GM12878 (cell line): ENCODE data around the gene SBNO2. TPM values are rescaled to one million over a fixed set of nuclear protein-coding genes. Genes with fewer than 3 reads are reported as not detected.

ENCODE experiments used
- ATAC-seq: fragments of 200-7000 bp; cut with Tn5 transposase; 3 replicates; pipeline ENCODE4 v1.9.1; 2020; ENCODE audit warnings: mild to moderate bottlenecking, moderate library complexity
- BruUV-seq: library from RNA; stranded (reverse); fragments of 400-500 nt; replicated peaks from 2 replicates; lab custom pipeline; 2021; lab: Mats Ljungman, UMichigan
- CTCF ChIA-PET: fragments of 300-600 bp; sonication (Branson Sonifier 250); formaldehyde crosslinking; extraction: SDS; loops from one replicate; lab custom pipeline; 2021; ENCODE audit warnings: inconsistent platforms; lab: Yijun Ruan, JAX
- POLR2A ChIA-PET: fragments of 350-600 bp; formaldehyde crosslinking; extraction: SDS; loops from one replicate; lab custom pipeline; 2021; ENCODE audit warnings: inconsistent platforms; lab: Charles Lee
- RAD21 ChIA-PET: fragments of 300-600 bp; sonication (Branson Sonifier 250); formaldehyde crosslinking; loops from one replicate; lab custom pipeline; 2023; ENCODE audit warnings: antibody characterized with exemption; ENCODE audit not compliant: unreplicated experiment; lab: Charles Lee
- SMC1A ChIA-PET: fragments of 300-600 bp; sonication (Branson Sonifier 250); formaldehyde crosslinking; loops from one replicate; lab custom pipeline; 2023; ENCODE audit not compliant: unreplicated experiment, uncharacterized antibody; lab: Charles Lee
- DNase-seq: peaks from one replicate; pipeline ENCODE4 v3.0.0-alpha.2; 2011; ENCODE audit warnings: low read depth, low spot score
- FAIRE-seq: peaks from 3 replicates; lab custom pipeline; 2011; peaks lifted over from hg19 to GRCh38; lab: Jason Lieb, UNC
- H2AFZ ChIP-seq: 2 replicates; pipeline ENCODE4 v1.6.0; 2011; ENCODE audit warnings: low read depth, low read length, control low read depth; ENCODE audit not compliant: control insufficient read depth
- H3K27ac ChIP-seq: 2 replicates; pipeline ENCODE4 v1.5.1; 2011; ENCODE audit warnings: control low read depth; ENCODE audit not compliant: control insufficient read depth, insufficient read depth
- H3K27me3 ChIP-seq, 2 experiments: replicated peaks in 1 of 2; 2 replicates each; pipeline versions ENCODE4 v1.6.0 to v1.6.1; 2011; ENCODE audit warnings: low read length in 1 of 2; ENCODE audit not compliant: control insufficient read depth in 2 of 2, insufficient read depth in 2 of 2
- H3K36me3 ChIP-seq, 2 experiments: 2 replicates each; pipeline ENCODE4 v1.5.1; 2011; ENCODE audit warnings: low read length in 1 of 2; ENCODE audit not compliant: control insufficient read depth in 2 of 2, insufficient read depth in 2 of 2
- H3K4me1 ChIP-seq: 2 replicates; pipeline ENCODE4 v1.6.1; 2011; ENCODE audit warnings: mild to moderate bottlenecking, low read length, moderate library complexity, mixed read lengths; ENCODE audit not compliant: control insufficient read depth, insufficient read depth
- H3K4me2 ChIP-seq: 2 replicates; pipeline ENCODE4 v1.6.0; 2011; ENCODE audit warnings: control low read depth; ENCODE audit not compliant: control insufficient read depth, insufficient read depth
- H3K4me3 ChIP-seq: fragments of 200-600 bp; sonication (generic); 2 replicates; pipeline ENCODE4 v1.5.1; 2016
- H3K79me2 ChIP-seq: 2 replicates; pipeline ENCODE4 v1.6.0; 2011; ENCODE audit warnings: low read length; ENCODE audit not compliant: control insufficient read depth, insufficient read depth
- H3K9ac ChIP-seq: 2 replicates; pipeline ENCODE4 v1.8.0; 2011; ENCODE audit warnings: low read length, control low read depth, mixed read lengths; ENCODE audit not compliant: control insufficient read depth, insufficient read depth
- H3K9me3 ChIP-seq: replicated peaks from 3 replicates; pipeline ENCODE4 v1.5.1; 2011; ENCODE audit warnings: mild to moderate bottlenecking, low read length; ENCODE audit not compliant: control insufficient read depth, insufficient read depth
- H4K20me1 ChIP-seq: 2 replicates; pipeline ENCODE4 v1.6.0; 2011; ENCODE audit not compliant: control insufficient read depth, insufficient read depth
- ASH2L ChIP-seq: fragments of 300-600, 200-600 bp; sonication (generic); IDR thresholded peaks from 2 replicates; pipeline ENCODE4 v1.6.1; 2017; ENCODE audit warnings: low read depth, mild to moderate bottlenecking, borderline replicate concordance
- BHLHE40 ChIP-seq, 2 experiments: fragments of 450-650 bp in 1 of 2; IDR thresholded peaks; 2 replicates each; pipeline ENCODE4 v1.6.1; 2011 to 2017; ENCODE audit warnings: low read depth in 2 of 2, borderline replicate concordance in 1 of 2, improper control_type of control experiment in 1 of 2, low read length in 1 of 2, mild to moderate bottlenecking in 1 of 2
- ETV6 ChIP-seq, 2 experiments: fragments of 450-650 bp in 1 of 2; IDR thresholded peaks in 1 of 2; conservative IDR thresholded peaks in 1 of 2; 2 replicates each; pipeline ENCODE4 v1.6.1; 2014; ENCODE audit warnings: antibody characterized with exemption in 1 of 2, borderline replicate concordance in 1 of 2, low read depth in 1 of 2, mild to moderate bottlenecking in 1 of 2, moderate library complexity in 1 of 2
- EZH2 ChIP-seq: IDR thresholded peaks from 2 replicates; pipeline ENCODE4 v1.6.1; 2012; ENCODE audit warnings: low read depth, mild to moderate bottlenecking, control low read depth, inconsistent platforms, low read length, borderline replicate concordance; ENCODE audit not compliant: control insufficient read depth
- POU2F2 ChIP-seq: IDR thresholded peaks from 3 replicates; pipeline ENCODE4 v1.6.1; 2011; ENCODE audit warnings: low read depth, mild to moderate bottlenecking, low read length, borderline replicate concordance
- ZSCAN29 ChIP-seq: fragments of 450-650 bp; IDR thresholded peaks from 2 replicates; pipeline ENCODE4 v1.6.1; 2017; ENCODE audit warnings: mild to moderate bottlenecking, moderate library complexity
- WGBS: methylation state at CpG from one replicate; pipeline ENCODE4 v1.1.6; 2016; ENCODE audit warnings: low lambda C conversion rate; ENCODE audit not compliant: insufficient replicate concordance, insufficient coverage; ENCODE audit errors: missing lambda C conversion rate; 5-methylcytosine and 5-hydroxymethylcytosine counted together
- in situ Hi-C: fragments of 300-500 bp; cut with MboI; formaldehyde crosslinking; loops from 9 replicates; pipeline ENCODE4 v1.14.3; 2018; ENCODE audit warnings: mixed read lengths
- intact Hi-C: fragments of 100-400 bp; cut with micrococcal nuclease; formaldehyde crosslinking; loops from one replicate; pipeline ENCODE4 v1.14.2; 2022; ENCODE audit not compliant: unreplicated experiment
- polyA plus RNA-seq, 11 experiments: library from polyadenylated mRNA; depleted of rRNA in 4 of 11; unstranded in 6 of 11; stranded (reverse) in 5 of 11; fragments of >200 nt; fragmentation: Nextera tagmentation in 4 of 11; fragmentation: Illumina TruSeq in 1 of 11; extraction: Ambion mirVana in 4 of 11; extraction: Trizol in 1 of 11; gene quantifications; 1 replicate in 1 of 11; 2 replicates in 10 of 11; pipeline versions ENCODE4 v1.2.1 to v1.2.3, GENCODE V29; 2011 to 2016; ENCODE audit warnings: inconsistent platforms in 2 of 11, missing spikeins in 2 of 11, low read depth in 1 of 11
- total RNA-seq, 4 experiments: library from RNA; depleted of rRNA in 3 of 4; stranded (reverse); fragments of >200 nt in 3 of 4; fragmentation: Illumina TruSeq in 1 of 4; extraction: Trizol in 1 of 4; gene quantifications; 2 replicates each; pipeline versions ENCODE4 v1.2.1 to v1.2.3, GENCODE V29; 2013 to 2021
- TF ChIP-seq, protein P1 (sequence below): fragments of 450-650 bp; IDR thresholded peaks from 2 replicates; pipeline ENCODE4 v1.6.1; 2017; ENCODE audit warnings: mild to moderate bottlenecking, low read depth, inconsistent platforms; ENCODE audit not compliant: poor library complexity, severe bottlenecking
- TF ChIP-seq, protein P2 (sequence below): fragments of 450-650 bp; formaldehyde crosslinking; IDR thresholded peaks from 2 replicates; pipeline ENCODE4 v1.4.0; 2020; ENCODE audit warnings: mild to moderate bottlenecking, moderate library complexity
- TF ChIP-seq, protein P3 (sequence below): fragments of 450-650 bp; IDR thresholded peaks from 2 replicates; pipeline ENCODE4 v1.6.1; 2016; ENCODE audit warnings: mild to moderate bottlenecking

Gene SBNO2
- total and polyA plus RNA-seq, 10 of the 15 experiments (the other 5 are each of a cell fraction or from before 2014, with no cell fraction given): 0.08 to 44.6 (median 5.4) TPM

GRCh38 chr19:1129535-1129934, 44.5 kb downstream of the SBNO2 start:
- Histone ChIP-seq H3K4me3 (no peak overlapping the region), H2AFZ (no peak overlapping the region), H3K79me2 (peaks cover 38% of the 10 kb centered on the region), H3K27me3 (no peaks in the 10 kb centered on the region), H3K36me3 (peaks cover 3 to 21% of the 10 kb centered on the region in 2 experiments; a peak in 3 of 4 replicates)
- CTCF ChIA-PET: no interaction called here
- WGBS: 90% methylated on average over 12 of the region's 18 CpGs
- POLR2A ChIA-PET: interaction anchor here (0.6 to 1.7 kb wide), 2 partner anchors 45 to 111 kb away, joined by 4 read pairs; partner anchors contain the start of gene SBNO2
- no peak for TF ChIP-seq ASH2L
- TF ChIP-seq BHLHE40 (IDR thresholded peaks at IDR 0.05; ENCODE audit: borderline replicate concordance in 1 of 2, low read depth in 2 of 2, low read length in 1 of 2): no peak
- TF ChIP-seq, protein P1, sequence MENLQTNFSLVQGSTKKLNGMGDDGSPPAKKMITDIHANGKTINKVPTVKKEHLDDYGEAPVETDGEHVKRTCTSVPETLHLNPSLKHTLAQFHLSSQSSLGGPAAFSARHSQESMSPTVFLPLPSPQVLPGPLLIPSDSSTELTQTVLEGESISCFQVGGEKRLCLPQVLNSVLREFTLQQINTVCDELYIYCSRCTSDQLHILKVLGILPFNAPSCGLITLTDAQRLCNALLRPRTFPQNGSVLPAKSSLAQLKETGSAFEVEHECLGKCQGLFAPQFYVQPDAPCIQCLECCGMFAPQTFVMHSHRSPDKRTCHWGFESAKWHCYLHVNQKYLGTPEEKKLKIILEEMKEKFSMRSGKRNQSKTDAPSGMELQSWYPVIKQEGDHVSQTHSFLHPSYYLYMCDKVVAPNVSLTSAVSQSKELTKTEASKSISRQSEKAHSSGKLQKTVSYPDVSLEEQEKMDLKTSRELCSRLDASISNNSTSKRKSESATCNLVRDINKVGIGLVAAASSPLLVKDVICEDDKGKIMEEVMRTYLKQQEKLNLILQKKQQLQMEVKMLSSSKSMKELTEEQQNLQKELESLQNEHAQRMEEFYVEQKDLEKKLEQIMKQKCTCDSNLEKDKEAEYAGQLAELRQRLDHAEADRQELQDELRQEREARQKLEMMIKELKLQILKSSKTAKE: no peak
- TF ChIP-seq, protein P2, sequence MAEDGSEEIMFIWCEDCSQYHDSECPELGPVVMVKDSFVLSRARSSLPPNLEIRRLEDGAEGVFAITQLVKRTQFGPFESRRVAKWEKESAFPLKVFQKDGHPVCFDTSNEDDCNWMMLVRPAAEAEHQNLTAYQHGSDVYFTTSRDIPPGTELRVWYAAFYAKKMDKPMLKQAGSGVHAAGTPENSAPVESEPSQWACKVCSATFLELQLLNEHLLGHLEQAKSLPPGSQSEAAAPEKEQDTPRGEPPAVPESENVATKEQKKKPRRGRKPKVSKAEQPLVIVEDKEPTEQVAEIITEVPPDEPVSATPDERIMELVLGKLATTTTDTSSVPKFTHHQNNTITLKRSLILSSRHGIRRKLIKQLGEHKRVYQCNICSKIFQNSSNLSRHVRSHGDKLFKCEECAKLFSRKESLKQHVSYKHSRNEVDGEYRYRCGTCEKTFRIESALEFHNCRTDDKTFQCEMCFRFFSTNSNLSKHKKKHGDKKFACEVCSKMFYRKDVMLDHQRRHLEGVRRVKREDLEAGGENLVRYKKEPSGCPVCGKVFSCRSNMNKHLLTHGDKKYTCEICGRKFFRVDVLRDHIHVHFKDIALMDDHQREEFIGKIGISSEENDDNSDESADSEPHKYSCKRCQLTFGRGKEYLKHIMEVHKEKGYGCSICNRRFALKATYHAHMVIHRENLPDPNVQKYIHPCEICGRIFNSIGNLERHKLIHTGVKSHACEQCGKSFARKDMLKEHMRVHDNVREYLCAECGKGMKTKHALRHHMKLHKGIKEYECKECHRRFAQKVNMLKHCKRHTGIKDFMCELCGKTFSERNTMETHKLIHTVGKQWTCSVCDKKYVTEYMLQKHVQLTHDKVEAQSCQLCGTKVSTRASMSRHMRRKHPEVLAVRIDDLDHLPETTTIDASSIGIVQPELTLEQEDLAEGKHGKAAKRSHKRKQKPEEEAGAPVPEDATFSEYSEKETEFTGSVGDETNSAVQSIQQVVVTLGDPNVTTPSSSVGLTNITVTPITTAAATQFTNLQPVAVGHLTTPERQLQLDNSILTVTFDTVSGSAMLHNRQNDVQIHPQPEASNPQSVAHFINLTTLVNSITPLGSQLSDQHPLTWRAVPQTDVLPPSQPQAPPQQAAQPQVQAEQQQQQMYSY (CRISPR knock-in tag): no peak
- TF ChIP-seq EZH2: no peak
- no peak for TF ChIP-seq POU2F2
- TF ChIP-seq, protein P3, sequence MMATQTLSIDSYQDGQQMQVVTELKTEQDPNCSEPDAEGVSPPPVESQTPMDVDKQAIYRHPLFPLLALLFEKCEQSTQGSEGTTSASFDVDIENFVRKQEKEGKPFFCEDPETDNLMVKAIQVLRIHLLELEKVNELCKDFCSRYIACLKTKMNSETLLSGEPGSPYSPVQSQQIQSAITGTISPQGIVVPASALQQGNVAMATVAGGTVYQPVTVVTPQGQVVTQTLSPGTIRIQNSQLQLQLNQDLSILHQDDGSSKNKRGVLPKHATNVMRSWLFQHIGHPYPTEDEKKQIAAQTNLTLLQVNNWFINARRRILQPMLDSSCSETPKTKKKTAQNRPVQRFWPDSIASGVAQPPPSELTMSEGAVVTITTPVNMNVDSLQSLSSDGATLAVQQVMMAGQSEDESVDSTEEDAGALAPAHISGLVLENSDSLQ: no peak
- TF ChIP-seq ETV6 (conservative IDR thresholded peaks at IDR 0.05 in 1 of 2, IDR thresholded peaks at IDR 0.05 in 1 of 2; ENCODE audit: borderline replicate concordance in 1 of 2, low read depth in 1 of 2): no peak
- TF ChIP-seq ZSCAN29: no peak
- TF ChIP-seq, all 136 proteins: peak for 0
- H3K4me2 ChIP-seq: no peak overlapping the region
- ChIA-PET SMC1A (no interaction called here), RAD21 (interaction anchor here (1.3 kb wide), 3 partner anchors 15 to 64 kb away, joined by 3 to 7 read pairs (median 5); no protein-coding TSS in a partner anchor)
- DNase-seq (no peak), FAIRE-seq (no peak), ATAC-seq (no peak)
- H3K9me3 ChIP-seq: no peaks in the 10 kb centered on the region
- no peaks in the 10 kb centered on the region; the same call in 1 of the 2 replicates for H4K20me1 ChIP-seq
- peaks cover 27% of the 10 kb centered on the region for H3K4me1 ChIP-seq
- H3K27ac ChIP-seq: no peak overlapping the region
- intact Hi-C loops (no loop called here), in situ Hi-C loops (no loop called here)
- no TSS peak for BruUV-seq
- H3K9ac ChIP-seq: no peak overlapping the region
